Upper lobe of left lung (tissue), 4 donors: ENCODE measurements around the gene CSN2.

Source experiments
- CTCF ChIP-seq, 6 experiments: fragments of 450-650 bp in 4 of 6; fragments of 200-600 bp in 2 of 6; sonication (generic) in 2 of 6; IDR thresholded peaks; one replicate each; pipeline ENCODE4 v1.5.1; 2016 to 2019; ENCODE audit warnings: antibody characterized with exemption in 6 of 6
- EP300 ChIP-seq, 4 donors: sonication (generic); formaldehyde crosslinking; IDR thresholded peaks; one replicate each; pipeline ENCODE4 v1.5.1; 2017; ENCODE audit warnings: antibody characterized with exemption in 4 of 4, control low read depth in 2 of 4
- POLR2A ChIP-seq, 4 donors: fragments of 450-650 bp; IDR thresholded peaks; one replicate each; pipeline ENCODE4 v1.5.1; 2016 to 2017; ENCODE audit warnings: antibody characterized with exemption in 4 of 4, mild to moderate bottlenecking in 2 of 4
- POLR2AphosphoS5 ChIP-seq, 2 donors: sonication (generic); formaldehyde crosslinking; IDR thresholded peaks; one replicate each; pipeline ENCODE4 v1.5.1; 2017; ENCODE audit warnings: antibody characterized with exemption in 2 of 2

DNA sequence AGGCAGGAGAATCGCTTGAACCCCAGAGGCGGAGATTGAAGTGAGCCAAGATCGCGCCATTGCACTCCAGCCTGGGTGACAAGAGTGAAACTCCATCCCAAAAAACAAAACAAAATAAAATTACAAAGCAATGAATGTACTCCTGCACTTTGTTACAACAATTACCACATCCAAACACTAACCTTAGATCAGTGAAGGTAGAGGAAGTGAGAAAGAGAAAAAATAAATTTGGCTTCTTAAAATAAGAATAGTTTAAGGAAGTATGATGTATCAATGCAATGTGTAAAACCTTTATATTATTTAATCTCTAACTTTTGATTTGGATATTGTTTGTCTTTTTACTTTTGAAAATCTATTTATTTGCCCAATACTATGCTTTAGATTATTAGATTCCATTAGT is 56.3 kb downstream of the CSN2 start:
- TF ChIP-seq CTCF (IDR thresholded peaks at IDR 0.05) = no peak
- TF ChIP-seq POLR2A (IDR thresholded peaks at IDR 0.05) = no peak
- TF ChIP-seq POLR2AphosphoS5 (IDR thresholded peaks at IDR 0.05) = no peak
- no peak for TF ChIP-seq EP300 (IDR thresholded peaks at IDR 0.05)
